GM04503 (cell line): Measurements from ENCODE around the gene PPM1M.

ENCODE experiments used
- DNase-seq: peaks from one replicate; pipeline ENCODE4 v3.0.0-alpha.2; 2012; ENCODE audit warnings: low read depth

Gene PPM1M

DNA sequence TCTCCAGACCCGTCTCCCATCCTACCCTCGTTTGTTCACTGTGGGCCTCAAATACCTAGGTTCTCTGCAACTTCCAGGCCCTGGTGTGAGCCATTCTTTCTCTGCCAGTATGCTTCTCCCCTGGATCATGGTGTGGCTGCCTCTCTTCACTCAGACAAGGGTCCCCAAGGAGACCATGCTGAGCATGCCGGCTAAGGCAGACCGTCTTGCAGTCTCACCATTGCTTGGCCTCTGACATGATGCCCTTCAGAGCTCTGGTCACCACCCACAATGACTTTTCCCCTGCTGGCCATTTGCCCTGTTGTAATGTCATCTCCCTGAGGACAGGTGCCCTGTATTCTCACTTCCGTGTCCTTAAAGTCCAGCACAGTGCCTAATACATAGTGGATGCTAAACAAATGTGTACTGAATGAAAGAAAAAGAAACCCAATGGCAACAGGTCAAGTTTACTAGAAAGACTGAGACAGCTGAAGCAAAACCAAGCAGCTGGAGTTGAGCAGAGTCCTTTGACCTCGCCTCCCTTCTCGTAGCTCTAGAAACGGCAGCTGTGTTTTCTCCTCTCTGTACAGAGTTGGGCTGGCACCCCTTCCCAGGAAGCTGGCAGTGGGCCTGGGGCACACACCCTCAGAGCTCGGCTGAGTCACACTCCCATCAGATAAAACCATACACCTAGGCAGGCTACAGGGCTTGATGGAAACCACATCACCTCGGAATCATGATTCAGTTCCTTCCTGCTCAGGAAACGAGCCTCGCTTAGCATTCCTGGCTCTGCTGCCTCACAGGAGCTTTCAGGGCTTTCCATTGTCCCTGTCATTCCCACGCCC lies 28.8 kb upstream of the PPM1M start:
- no peak for DNase-seq

DNA sequence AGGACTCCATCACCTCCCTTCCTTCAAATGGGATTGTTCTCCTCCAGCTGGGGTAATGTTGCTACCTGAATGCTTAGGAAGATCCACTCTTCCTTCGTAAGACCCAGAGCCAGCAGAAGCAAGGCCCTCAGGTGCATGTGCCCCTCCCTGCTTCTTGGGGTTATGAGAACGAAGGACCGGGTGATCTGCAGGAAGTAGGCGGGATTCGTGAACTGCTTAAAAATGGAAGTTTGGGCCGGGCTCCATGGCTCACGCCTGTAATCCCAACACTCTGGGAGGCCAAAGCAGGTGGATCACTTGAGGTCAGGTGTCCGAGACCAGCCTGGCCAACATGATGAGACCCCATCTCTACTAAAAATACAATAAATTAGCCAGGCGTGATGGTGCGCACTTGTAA lies 28.2 kb upstream of the PPM1M start:
- no peak for DNase-seq

DNA sequence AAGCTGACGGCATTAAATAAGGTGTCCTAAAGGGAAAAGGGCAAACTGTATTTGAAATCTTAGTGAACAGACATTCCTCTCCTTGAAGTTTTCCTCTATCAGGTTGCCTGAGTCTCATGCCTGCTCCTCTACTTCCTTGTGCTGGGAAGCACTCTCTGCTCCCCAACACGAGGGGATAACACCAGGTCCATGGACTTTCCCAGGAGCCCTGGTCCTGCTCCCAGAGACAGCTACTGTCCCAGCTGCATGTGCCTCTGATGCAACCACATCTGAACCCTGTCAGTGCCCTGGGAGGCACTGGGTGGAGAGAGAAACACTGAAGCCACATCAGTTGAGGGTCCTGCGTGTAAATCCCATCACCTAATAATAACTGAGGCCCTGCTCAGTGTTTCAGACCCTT lies 27.5 kb upstream of the PPM1M start:
- no peak for DNase-seq

DNA sequence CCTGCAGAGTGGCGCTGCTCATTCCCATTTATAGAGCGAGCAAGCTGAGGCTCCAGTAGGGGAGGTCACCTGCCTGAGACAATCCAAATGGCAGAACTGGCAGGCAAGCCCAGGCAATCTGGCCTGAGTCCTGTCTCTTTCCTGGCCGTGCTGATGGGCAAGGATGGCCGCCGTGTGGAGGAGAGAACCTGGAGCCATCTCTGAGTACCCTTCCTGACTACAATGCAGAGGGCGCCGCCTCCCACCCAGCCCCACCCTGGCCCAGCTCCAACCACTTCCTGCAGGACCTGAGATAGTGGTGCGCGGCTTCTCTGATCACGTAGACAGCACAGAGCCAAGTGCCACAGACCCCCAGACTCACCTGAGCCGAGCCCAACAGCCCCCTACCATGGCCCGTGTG lies 27.1 kb upstream of the PPM1M start:
- DNase-seq, result no peak

DNA sequence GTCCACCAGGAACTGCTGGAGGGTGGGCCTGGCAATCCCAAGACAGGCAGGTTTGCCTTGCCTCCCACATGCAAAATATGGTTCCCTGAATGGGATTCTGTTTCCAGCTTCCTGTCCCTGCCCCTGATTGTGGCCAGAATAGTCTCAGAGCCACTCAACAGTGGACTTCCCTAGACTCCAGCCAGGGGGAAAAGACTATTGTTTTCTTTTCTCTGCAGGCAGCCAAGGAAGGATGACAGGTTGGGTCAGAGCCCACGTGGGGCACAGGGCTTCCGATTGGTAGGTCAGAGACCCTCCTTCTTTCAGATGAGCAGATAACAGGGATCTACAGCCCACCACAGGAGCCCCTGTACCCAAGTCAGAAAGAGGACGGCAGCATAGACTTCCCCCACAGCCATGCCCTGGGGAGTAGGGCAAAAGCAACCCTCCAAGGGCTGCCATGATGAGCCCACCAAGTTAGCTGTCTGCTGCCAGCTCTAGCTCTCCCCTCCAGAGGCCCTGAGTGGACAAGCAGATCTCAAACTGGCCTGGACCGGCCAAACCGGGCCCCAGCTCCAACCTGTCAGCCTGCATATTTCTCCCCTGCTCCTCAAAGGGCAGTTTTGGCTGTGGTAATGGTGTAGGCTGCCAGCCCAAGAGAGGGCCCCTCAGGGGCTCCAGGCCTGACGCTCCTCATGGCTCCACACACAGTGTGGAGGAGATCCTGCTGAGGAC lies 26.5 kb upstream of the PPM1M start:
- no peak for DNase-seq

DNA sequence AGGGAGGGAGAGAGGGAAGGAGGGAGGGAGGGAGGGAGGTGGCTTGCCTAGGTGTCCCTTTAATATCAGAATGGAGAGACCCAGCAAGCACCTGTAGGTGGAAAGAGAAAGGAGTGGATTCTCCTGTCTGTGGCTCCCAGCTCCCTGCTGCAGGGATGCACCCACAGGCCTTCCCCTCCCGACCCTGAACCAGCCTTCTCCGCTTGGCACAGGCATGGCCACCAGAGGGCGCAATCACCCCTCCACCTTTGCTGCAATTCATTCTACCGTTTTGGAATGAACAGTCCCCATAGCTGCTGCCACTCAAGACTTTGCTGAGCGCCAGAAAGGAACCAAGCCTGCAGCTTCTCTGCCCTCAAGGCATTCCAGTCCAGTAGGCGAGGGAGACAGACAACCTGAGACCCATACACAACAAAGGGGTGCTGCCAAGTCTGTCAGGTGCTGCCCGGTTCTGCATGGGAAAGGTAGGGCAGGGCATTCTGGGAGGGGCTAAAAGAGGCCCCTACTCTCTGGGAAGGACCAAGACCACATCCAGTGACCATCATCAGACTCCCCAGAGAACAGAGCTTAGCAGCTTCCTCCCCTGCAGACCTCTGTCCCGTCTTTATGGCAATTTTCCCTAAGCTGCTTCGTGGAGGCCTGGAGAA lies 25.1 kb upstream of the PPM1M start:
- DNase-seq, result no peak

DNA sequence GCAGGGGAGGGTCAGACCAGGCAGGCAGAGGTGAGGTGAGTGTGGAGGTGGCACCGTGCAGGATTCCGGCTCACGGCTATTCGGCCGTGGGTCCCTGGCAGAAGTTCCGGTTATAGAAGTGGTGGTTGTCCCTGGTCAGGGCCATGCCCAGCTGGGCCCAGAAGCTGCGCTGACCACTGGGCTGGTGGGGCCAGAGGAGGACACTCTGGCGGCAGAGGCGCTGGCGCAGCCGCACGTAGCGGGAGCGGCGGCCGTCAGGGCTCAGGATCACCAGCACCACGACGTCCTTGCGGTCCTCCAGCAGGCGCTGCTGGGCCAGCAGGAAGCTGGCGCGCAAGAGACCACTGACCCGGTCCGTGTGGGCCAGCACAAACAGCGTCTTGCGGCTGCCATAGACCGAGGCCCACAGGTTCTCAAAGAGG lies 24.4 kb upstream of the PPM1M start:
- DNase-seq, result no peak

DNA sequence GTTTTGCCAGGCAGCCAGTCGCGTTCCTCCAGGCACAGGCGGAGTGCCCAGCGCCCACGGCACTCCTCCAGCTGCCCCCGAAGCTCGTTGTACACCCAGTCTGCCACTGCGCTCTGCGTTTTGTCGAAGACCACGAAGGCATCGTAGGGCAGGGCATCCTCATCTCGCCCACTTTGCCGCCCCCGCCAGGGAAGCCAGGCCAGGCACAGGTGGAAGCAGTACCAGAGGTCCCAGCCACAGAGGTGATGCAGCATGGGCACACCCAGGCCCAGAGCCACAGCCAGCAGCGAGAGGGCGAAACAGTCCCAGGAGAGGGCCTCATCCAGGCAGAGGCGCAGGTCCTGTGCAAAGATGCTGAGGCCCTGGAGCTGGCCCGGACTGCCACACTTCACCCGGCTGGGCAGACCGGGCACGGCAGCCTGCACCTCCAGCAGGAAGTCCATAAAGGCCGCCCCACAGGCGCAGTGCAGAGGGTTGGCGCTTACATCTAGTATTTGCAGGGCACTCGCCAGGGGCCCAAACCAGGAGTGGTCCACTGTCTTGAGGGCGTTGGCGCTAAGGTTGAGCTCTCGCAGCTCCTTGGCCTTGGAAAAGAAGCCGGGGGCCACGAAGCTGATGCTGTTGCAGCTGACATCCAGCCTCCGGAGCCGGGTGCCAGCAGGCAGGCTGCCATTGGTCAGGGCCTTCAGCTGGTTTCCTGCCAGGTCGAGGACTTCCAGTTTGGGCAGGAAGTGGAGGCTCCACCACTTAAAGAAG lies 23.8 kb upstream of the PPM1M start:
- no peak for DNase-seq

DNA sequence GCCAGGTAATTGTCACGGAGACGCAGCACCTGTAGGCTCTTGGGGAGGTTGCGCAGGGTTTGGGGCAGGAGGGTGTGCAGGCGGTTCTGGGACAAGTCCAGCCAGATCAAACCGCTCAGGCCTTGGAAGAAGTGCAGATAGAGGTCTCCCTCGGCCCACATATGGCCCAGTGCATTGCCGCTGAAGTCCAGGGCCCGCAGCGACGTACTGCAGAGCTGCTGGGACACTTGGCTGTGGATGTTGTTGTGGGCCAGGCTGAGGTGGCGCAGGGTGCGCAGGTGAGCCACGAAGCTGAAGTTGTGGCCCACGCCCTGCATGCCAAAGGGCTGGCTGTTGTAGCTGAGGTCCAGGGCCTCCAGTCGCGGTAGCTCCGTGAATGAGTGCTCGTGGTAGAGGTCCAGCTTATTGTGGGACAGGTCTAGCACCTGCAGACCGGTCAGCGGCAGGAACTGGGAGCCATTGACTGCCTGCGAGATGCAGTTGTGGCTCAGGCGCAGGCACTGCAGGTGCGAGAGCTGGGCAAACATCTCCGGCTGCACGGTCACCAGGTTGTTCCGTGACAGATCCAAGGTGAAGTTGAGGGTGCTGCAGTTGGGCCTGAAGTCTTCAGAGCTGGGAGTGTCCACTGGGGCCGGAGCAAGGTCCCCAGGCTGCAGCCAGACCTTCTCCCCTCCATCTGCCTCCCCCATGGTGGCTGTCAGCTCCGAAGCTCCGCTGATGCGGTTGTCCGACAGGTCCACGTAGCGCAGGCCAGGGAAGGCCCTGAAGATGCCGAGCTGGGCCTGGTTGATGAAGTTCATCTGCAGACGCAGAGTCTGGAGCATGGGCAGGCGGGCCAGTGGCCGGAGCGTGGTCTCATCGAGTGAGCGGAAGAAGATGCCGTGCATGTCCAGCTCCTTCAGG lies 23.0 kb upstream of the PPM1M start:
- DNase-seq, result no peak

DNA sequence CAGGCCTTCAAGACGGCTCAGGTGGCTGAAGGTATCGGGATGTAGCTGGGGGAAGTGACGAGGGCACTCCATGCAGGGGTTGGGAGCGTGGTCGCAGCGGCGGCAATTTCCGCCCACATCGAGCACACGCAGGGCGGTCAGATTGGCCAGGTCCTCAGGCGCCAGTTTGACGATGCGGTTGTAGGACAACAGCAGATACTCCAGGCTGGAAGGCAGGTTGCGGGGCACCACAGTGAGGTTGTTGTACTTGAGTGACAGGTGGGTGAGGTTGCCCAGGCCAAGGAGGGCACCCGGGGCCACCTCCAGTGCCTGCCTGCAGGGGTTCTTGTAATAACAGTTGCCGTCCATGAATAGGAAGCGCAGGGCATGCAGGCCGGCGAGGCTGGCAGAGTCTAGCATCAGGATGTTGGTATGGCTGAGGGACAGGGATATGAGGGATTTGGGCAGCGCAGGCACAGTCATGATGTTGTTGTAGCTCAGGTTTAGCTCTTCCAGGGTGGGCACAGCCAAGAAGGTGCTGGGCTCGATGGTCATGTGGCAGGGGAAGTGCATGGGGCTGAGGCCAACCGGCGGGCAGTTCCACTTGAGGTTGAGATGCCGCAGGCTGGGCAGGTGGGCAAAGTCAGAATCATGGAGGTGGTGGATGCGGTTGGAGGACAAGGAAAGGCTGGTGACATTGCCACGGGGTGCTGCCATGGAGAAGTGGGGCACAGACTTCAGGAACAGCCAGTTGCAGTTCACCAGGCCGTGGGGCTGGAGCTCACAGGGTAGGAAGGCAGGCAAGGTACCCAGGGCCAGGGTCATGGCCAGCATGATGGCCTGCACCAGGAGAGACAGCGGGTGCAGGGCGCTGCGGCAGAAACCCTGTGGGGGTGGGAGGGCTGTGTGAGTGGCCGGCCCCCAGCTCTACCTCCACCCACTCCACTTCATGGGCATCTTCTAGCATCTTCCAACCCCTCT lies 21.8 kb upstream of the PPM1M start:
- no peak for DNase-seq

DNA sequence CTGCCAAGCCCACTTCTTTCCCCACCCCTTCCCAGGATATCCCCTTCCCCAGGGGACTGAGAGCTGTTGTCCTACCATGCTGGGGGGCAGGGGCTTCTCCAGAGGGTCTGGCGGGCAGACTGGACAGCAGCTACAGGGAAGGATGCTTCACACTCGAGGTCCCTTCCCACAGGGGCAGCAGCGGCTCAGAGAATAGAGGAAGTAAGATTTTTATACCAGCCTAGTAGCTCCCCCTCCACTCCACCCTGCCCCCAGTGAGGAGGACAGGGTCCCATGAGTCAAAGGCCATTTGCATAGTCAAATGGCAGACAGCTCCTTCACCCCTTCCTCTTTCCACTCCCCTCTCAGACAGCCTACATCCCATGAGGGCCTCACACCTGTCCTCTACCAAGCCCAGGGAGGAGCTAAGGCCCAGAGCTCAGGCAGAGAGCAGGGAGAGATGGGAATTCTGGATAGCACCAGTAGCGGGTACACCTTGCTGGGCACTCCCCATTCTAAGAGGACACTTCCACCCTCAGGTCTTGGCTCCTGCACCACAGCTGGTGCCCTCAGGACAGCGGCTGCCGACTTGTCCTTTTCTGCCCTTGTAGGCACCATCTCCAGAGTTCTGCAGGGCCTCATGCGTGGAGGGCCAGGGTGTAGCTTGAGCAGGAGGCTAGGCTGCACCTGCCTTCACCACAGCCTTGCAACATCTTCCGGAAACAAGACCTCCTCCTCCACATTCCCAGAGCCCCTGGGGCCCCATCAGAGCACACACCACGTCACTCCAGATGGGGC lies 19.9 kb upstream of the PPM1M start, which contains the start of gene TLR9:
Gene TLR9 (minus strand): TSS at position 194 of the 777 bp plus-strand sequence. CDS start 116 bp downstream, at position 78.
- no peak for DNase-seq

DNA sequence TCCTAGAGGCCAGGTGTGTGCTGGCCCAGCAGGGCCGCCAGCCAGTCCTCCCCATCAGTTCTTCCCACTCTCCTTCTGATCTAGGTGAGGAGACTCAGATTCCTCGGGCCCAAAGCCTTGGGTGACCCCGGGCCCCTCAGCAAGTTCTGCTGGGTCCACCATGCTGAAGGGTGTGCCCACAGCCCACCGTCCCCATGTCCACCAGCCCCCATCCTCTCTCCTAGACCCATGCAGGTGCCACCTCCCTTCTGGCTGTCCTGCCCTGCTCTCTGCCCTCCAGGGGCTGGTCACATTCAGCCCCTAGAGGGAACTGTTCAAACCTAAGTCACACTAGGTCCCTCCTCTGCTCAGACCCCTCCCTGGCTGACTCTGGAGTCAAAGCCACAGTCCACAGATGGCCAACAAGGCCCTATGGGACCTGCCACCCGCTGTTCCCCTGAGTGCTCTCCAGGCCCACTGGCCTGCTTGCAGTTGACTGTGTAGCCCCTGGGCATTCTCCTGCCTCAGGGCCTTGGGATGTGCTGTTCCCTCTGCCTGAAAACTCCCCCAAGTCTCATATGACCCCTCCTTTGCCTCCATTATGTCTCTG lies 19.2 kb upstream of the PPM1M start:
- no peak for DNase-seq

DNA sequence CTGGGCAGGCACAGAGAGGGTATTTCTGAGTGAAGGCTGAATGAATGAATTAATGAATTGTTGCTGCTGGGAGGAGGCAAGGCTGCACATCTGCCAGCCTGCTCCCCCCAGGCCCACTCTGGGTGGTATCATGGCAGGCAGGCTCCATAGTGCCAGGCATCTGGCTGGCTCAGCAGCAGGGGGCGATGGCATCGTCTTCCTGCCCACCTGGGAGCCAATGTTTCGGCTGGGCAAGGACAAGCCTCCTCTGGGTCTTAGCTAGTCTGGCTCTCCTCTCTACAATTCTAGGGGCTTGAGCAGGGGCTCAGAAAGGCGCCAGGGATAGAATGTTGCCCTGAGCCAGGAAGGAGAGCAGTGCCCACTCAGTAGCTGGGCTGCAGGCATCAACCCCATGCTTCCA lies 18.4 kb upstream of the PPM1M start:
- no peak for DNase-seq

DNA sequence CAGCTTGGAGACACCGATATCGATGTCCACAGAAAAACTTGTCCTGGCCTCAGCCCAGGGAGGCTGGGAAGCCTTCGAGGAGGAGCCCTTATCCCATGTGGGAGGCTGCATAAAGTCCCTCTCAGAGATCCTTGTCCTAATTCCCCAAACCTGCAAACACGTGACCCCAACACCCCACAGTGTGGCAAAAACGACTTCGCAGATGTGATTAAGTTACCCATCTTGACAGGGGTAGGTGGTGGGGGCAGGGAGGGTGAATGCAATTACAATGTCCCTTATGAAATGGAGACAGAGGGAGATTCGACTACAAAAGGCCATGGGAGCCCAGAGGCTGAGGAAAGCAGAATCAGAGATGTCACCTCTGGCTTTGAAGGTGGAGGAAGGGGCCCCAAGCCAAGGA lies 17.8 kb upstream of the PPM1M start:
- DNase-seq, result no peak

DNA sequence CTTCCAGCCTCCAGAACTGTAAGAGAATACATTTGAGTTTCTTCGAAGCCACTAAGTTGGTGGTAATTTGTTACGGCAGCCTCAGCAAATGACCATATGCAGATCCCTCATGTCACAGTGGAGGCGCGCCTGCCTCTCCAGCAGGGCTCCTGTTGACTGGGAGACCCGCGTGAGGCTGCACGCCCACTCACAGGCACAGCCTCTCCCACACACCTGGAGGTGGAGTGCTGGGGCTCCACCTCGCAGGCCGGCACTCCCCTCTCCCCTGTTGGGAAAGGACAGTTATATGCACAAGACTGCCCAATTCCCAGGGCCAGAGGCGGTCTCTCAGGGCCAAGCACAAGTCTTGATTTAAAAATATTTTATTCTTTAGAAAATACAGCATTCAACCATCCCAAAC lies 17.3 kb upstream of the PPM1M start:
- DNase-seq, result no peak

DNA sequence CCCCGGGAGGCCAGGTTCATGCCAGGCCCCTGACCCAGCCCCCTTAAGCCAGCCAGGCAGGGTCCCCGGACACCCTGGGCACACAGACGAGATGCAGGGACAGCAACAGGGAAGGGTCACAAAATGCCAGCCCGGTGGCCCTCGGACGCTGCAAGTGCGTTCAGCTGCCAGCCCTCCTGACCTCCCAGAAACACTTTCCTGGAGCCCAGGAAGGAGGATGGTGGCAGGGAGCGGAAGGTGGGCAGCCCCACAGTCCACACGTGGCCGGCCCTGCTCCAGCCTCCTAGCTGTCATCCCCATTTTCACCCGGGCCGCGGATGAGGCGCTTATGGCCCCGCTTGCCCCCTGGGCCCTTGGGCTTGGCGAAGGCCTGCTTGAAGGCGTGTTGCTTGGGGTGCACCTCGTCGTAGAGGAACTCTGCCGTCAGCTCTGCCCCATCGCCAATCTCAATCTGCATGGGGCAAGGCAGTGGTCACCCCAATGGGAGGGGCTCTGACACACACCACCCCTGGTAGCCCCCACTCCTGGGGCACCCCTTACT lies 16.7 kb upstream of the PPM1M start:
- DNase-seq, result no peak

DNA sequence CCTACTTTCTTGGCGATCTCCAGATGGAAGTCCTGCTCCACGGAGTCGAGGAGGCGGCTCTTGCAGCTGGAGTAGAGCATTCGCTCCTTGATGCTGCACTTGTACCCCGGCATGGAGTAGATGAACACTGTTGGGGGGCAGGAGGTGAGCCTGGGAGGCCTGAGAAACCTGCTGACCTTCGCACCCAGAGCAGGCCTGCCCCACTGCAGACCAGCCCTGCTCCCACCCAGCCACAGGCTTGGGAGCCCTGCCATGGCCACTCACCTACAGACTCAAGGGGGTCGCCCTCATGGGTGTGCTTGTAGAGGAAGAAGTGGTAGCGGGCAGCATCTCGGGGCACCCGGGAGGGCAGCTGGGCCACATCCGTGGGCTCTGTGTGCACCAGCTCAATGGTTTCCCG lies 15.9 kb upstream of the PPM1M start:
- DNase-seq, result no peak

DNA sequence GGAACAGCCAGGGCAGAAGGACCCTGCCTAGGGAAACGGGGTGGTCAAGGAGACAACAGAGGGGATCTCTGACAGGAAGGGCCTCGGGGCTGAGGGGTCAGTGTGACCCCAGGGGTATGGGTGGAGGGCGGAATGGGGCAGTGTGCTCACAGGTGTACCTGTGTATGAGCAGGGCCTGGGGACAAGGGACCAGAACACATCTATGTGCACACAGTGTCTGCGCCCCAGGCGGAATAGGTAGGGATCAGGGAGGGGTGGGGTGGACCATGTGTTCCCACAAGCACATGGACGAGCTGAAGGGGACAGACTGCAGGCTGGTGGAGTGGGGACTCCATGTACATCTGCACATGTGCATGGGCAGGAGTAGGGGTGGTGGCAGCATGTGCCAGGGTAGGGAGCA lies 15.1 kb upstream of the PPM1M start:
- no peak for DNase-seq
